Esophagus muscularis mucosa (tissue), 4 donors: ENCODE results near the gene KCNG1. TPM values are rescaled to one million over a fixed set of nuclear protein-coding genes. Genes with fewer than 3 reads are reported as not detected.

ENCODE experiments used
- DNase-seq: peaks from one replicate; pipeline ENCODE4 v3.0.0-alpha.2; 2017; ENCODE audit errors: extremely low spot score
- H3K27ac ChIP-seq, 4 donors: fragments of 200-600 bp; sonication (generic); replicated peaks in 1 of 4; 1 replicate in 3 of 4; 2 replicates in 1 of 4; pipeline ENCODE4 v1.5.1; 2016 to 2019; ENCODE audit warnings: mild to moderate bottlenecking in 1 of 4
- H3K27me3 ChIP-seq, 4 donors: fragments of 200-600 bp; sonication (generic); one replicate each; pipeline versions ENCODE4 v1.5.1 to v1.6.0; 2016 to 2019
- H3K36me3 ChIP-seq, 4 donors: fragments of 200-600 bp; sonication (generic); one replicate each; pipeline ENCODE4 v1.5.1; 2016 to 2019
- H3K4me1 ChIP-seq, 4 donors: fragments of 200-600 bp; sonication (generic); one replicate each; pipeline ENCODE4 v1.5.1; 2016 to 2019
- H3K4me3 ChIP-seq, 4 donors: fragments of 200-600 bp; sonication (generic); 1 replicate in 2 of 4; 2 replicates in 2 of 4; pipeline ENCODE4 v1.5.1; 2016 to 2019; ENCODE audit warnings: mild to moderate bottlenecking in 4 of 4, moderate library complexity in 1 of 4
- H3K9me3 ChIP-seq, 4 donors: fragments of 200-600 bp; sonication (generic); 1 replicate in 3 of 4; 2 replicates in 1 of 4; pipeline ENCODE4 v1.5.1; 2016 to 2019
- EP300 ChIP-seq: sonication (generic); formaldehyde crosslinking; IDR thresholded peaks from one replicate; pipeline ENCODE4 v1.6.1; 2017; ENCODE audit warnings: antibody characterized with exemption
- POLR2A ChIP-seq: fragments of 450-650 bp; IDR thresholded peaks from one replicate; pipeline ENCODE4 v1.6.1; 2017; ENCODE audit warnings: antibody characterized with exemption, moderate library complexity, mild to moderate bottlenecking, low read depth
- POLR2AphosphoS5 ChIP-seq, 2 donors: sonication (generic); formaldehyde crosslinking; IDR thresholded peaks; one replicate each; pipeline ENCODE4 v1.6.1; 2017; ENCODE audit warnings: antibody characterized with exemption in 2 of 2
- WGBS: methylation state at CpG from one replicate; pipeline ENCODE4 v1.1.5; 2018; 5-methylcytosine and 5-hydroxymethylcytosine counted together
- intact Hi-C: fragments of 100-400 bp; cut with DNase I; formaldehyde crosslinking; loops from one replicate; pipeline ENCODE4 v1.15.1; 2023
- total RNA-seq, 4 donors: library from RNA; depleted of rRNA; stranded (reverse); fragments of >200 nt; gene quantifications; one replicate each; pipeline versions ENCODE4 v1.1.0 to v1.2.1, GENCODE V29; 2016
- TF ChIP-seq, protein P1 (sequence below), 3 experiments: fragments of 200-600 bp in 2 of 3; fragments of 450-650 bp in 1 of 3; sonication (generic) in 2 of 3; IDR thresholded peaks; one replicate each; pipeline ENCODE4 v1.5.1; 2017 to 2019; ENCODE audit warnings: antibody characterized with exemption in 3 of 3, mild to moderate bottlenecking in 2 of 3, moderate library complexity in 1 of 3

The KCNG1 gene
- total RNA-seq, 4 donors from 2014 or later, result 0.42 to 2.2 (median 0.64) TPM

DNA sequence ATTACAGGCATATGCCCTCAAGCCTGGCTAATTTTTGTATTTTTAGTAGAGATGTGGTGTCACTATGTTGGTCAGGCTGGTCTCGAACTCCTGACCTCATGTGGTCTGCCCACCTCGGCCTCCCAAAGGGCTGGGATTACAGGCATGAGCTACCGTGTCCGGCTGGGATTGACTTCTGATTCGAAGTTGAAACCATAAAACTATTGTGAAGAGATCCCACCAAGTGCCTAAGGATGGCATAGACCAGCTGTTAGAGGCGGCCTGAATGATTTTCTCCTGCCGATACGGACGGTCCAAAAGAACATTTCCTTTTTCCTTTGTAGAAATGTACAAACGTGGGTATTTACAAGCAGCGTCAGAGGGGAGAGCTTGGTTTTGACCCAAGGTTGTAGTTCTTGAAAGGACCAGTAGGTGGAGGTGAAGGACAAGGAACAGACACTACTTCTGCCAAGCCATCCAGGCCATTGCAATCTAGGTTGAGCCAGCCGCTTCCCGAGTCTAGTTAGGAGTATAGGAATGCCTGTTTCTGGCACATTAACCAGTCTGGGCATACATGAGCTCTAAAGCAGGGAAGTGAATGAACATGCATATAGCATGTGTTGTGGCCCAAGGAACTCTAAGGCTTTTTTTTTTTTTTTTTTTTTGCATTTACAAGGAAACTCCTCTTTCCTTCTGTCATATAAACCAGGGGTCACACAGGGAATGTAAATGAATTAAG, 35.3 kb downstream of the KCNG1 start:
- H3K4me1 ChIP-seq, result peaks cover 0 to 7% (median 3%) of the 10 kb centered on the region in 4 donors
- peak overlapping the region in 1 of 4 donors; percentile 18 for H3K4me3 ChIP-seq
- intact Hi-C loops, result loop anchor here (10.0 kb wide), 1 partner anchor 607 kb away; no protein-coding TSS in a partner anchor
- DNase-seq, result no peak
- 14% methylated on average over 13 of the region's 13 CpGs for WGBS
- H3K27me3 ChIP-seq, result peaks cover 0 to 61% (median 5%) of the 10 kb centered on the region in 4 donors
- H3K36me3 ChIP-seq, result no peaks in the 10 kb centered on the region
- H3K27ac ChIP-seq, result no peak overlapping the region
- no peaks in the 10 kb centered on the region for H3K9me3 ChIP-seq
- TF ChIP-seq, protein P1, sequence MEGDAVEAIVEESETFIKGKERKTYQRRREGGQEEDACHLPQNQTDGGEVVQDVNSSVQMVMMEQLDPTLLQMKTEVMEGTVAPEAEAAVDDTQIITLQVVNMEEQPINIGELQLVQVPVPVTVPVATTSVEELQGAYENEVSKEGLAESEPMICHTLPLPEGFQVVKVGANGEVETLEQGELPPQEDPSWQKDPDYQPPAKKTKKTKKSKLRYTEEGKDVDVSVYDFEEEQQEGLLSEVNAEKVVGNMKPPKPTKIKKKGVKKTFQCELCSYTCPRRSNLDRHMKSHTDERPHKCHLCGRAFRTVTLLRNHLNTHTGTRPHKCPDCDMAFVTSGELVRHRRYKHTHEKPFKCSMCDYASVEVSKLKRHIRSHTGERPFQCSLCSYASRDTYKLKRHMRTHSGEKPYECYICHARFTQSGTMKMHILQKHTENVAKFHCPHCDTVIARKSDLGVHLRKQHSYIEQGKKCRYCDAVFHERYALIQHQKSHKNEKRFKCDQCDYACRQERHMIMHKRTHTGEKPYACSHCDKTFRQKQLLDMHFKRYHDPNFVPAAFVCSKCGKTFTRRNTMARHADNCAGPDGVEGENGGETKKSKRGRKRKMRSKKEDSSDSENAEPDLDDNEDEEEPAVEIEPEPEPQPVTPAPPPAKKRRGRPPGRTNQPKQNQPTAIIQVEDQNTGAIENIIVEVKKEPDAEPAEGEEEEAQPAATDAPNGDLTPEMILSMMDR (IDR thresholded peaks at IDR 0.05), result peak; percentile 85 to 92 (median 90)
- TF ChIP-seq EP300, result no peak

DNA sequence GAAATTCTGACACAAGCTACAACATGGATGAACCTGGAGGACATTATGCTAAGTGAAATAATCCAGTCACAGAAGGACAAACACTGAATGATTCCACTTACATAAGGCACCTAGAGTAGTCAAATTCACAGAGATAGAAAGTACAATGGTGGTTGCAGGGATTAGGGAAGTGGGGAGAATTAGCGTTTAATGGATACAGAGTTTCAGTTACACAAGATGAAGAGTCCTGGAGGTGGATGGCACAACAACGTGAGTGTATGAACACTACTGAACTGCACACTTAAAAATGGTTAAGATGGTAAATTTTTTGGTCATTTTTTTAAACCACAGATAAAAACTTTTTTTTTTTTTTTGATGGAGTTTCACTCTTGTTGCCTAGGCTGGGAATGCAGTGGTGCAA, 39.6 kb downstream of the KCNG1 start:
- no peak overlapping the region for H3K27ac ChIP-seq
- H3K9me3 ChIP-seq, result no peaks in the 10 kb centered on the region
- WGBS, result 55% methylated on average over 2 of the region's 2 CpGs
- H3K4me3 ChIP-seq, result no peak overlapping the region
- peaks cover 0 to 20% (median 11%) of the 10 kb centered on the region in 4 donors for H3K4me1 ChIP-seq
- no peaks in the 10 kb centered on the region for H3K36me3 ChIP-seq
- no peak for TF ChIP-seq EP300
- no peak for TF ChIP-seq POLR2A
- TF ChIP-seq, protein P1 (IDR thresholded peaks at IDR 0.05), result no peak
- TF ChIP-seq POLR2AphosphoS5 (IDR thresholded peaks at IDR 0.05), result no peak
- no peak for DNase-seq
- intact Hi-C loops, result loop anchor here (2.0 to 10.0 kb wide), 2 partner anchors 323 to 611 kb away; no protein-coding TSS in a partner anchor
- peaks cover 0 to 53% (median 11%) of the 10 kb centered on the region in 4 donors for H3K27me3 ChIP-seq

DNA sequence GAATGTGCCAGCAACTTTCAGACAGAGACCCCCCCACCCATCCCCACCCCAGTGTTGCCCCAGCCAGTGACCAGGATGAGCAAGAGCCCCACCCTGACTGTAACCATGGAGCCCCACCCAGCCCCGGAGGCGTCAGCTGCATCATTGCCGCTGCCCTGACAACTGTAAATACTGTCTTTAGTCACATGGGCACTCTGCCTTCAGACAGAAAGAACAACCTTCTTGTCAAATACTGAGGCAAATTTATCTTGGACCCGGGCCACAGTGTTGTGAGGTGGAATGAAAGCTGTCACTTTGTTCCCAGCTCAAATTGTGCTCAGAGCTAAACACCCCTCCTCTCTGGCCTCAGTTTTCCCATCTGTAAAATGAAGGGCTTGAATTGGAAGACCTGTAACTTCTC, 40.5 kb downstream of the KCNG1 start:
- no peak for DNase-seq
- TF ChIP-seq, protein P1 (IDR thresholded peaks at IDR 0.05), result no peak
- TF ChIP-seq EP300 (no peak), POLR2AphosphoS5 (IDR thresholded peaks at IDR 0.05) (no peak), POLR2A (no peak)
- no peak overlapping the region for H3K4me3 ChIP-seq
- peaks cover 0 to 63% (median 11%) of the 10 kb centered on the region in 4 donors for H3K27me3 ChIP-seq
- no peaks in the 10 kb centered on the region for H3K36me3 ChIP-seq
- 10% methylated on average over 4 of the region's 4 CpGs for WGBS
- H3K27ac ChIP-seq, result no peak overlapping the region
- peaks cover 0 to 14% (median 9%) of the 10 kb centered on the region in 4 donors for H3K4me1 ChIP-seq
- H3K9me3 ChIP-seq, result no peaks in the 10 kb centered on the region
- intact Hi-C loops, result loop anchor here (2.0 to 10.0 kb wide), 2 partner anchors 324 to 612 kb away; no protein-coding TSS in a partner anchor

- H3K9me3 ChIP-seq, result no peaks in the 10 kb centered on the region
- H3K27me3 ChIP-seq, result peaks cover 0 to 70% (median 9%) of the 10 kb centered on the region in 4 donors
- H3K4me1 ChIP-seq, result peaks cover 0 to 13% (median 9%) of the 10 kb centered on the region in 4 donors
- no peaks in the 10 kb centered on the region for H3K36me3 ChIP-seq
- WGBS, result 95% methylated on average over 3 of the region's 3 CpGs
- no peak overlapping the region for H3K4me3 ChIP-seq
- intact Hi-C loops, result loop anchor here (2.0 to 10.0 kb wide), 2 partner anchors 325 to 613 kb away; no protein-coding TSS in a partner anchor
- no peak for TF ChIP-seq POLR2AphosphoS5 (IDR thresholded peaks at IDR 0.05)
- no peak for TF ChIP-seq EP300
- TF ChIP-seq, protein P1 (IDR thresholded peaks at IDR 0.05), result no peak
- H3K27ac ChIP-seq, result no peak overlapping the region
- DNase-seq, result no peak
Measured at GRCh38 chr20:50981714-50982048, 41.2 kb downstream of the KCNG1 start.
